Measurements from ENCODE around the gene CIB4.

Gene CIB4

DNA sequence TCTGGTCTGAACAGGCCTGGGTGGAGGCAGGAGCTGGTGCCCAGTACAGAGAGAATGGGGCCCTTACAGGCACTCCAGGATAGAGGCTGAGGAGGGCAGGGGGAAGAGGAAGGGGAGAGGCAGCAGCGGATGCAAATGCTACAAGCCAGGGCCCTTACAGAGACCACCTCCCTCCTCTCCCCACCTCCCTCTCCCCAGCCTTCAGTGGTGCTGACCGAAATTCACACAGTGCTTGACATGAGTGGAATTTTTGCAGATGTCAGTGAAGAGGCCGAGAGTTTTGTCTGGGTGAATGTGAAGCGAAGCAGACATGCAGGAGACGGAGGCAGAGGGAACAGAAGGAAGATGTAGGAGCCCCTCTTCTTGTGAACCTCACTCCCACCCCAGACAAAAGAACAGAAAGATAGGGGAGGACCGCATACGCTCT lies 31.9 kb downstream of the CIB4 start:
- DNase-seq (ENCODE audit: low read depth in 4 of 4, low spot score in 1 of 4) = no peak

DNA sequence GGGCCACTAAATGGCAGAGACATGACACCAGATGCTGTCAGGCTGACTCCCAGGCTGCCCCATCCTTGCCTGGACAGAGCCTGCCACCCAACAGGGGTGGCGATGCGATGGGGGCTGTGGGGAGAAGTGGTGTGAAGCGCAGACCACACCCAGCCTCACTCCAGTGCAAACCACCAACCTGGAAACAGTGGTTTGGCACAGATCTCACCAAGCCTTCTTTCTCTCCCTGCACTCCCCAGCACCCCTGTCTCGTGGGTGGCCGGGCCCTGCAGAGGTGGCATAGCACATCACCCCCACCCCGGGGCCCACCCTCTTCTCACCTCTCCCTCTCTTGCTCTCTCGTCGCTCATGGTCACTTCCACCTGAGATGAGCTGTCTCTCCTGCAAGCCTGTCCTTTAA lies 32.6 kb downstream of the CIB4 start:
- no peak for DNase-seq (ENCODE audit: low read depth in 4 of 4, low spot score in 1 of 4)

DNA sequence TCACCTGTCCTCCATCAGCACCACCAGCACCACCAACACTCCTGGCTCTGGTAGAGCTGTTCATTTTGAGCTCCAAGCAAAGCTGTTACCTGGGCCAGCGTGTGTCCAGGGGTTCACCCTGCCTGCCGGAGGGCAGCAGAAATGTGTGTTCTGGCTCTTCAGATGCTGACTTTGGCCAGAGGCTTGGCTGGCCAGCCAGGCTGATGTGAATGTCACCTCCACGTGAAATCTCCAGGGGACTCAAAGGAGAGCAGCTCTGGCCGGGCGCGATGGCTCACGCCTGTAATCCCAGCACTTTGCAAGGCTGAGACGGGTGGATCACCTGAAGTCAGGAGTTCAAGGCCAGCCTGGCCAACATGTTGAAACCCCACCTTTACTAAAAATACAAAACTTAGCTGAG lies 33.5 kb downstream of the CIB4 start:
- no peak for DNase-seq (ENCODE audit: low read depth in 4 of 4, low spot score in 1 of 4)

DNA sequence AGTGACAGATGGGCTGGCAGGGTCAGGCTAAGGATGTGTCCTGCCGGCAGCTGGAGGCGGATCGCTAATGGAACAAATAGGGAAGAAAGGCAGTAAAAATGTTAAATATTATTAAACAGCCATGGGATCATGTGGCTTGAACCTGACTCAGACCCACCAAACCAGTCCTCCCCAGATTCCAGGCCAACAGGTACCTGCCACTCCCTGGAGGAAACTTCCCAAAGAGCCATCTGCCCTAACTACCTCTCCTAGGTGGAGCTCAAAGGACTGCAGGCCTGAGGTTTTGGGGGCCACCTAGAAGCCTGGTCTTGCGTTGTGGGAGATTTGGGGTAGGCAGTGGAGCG lies 34.3 kb downstream of the CIB4 start:
- no peak for DNase-seq (ENCODE audit: low read depth in 4 of 4, low spot score in 1 of 4)

DNA sequence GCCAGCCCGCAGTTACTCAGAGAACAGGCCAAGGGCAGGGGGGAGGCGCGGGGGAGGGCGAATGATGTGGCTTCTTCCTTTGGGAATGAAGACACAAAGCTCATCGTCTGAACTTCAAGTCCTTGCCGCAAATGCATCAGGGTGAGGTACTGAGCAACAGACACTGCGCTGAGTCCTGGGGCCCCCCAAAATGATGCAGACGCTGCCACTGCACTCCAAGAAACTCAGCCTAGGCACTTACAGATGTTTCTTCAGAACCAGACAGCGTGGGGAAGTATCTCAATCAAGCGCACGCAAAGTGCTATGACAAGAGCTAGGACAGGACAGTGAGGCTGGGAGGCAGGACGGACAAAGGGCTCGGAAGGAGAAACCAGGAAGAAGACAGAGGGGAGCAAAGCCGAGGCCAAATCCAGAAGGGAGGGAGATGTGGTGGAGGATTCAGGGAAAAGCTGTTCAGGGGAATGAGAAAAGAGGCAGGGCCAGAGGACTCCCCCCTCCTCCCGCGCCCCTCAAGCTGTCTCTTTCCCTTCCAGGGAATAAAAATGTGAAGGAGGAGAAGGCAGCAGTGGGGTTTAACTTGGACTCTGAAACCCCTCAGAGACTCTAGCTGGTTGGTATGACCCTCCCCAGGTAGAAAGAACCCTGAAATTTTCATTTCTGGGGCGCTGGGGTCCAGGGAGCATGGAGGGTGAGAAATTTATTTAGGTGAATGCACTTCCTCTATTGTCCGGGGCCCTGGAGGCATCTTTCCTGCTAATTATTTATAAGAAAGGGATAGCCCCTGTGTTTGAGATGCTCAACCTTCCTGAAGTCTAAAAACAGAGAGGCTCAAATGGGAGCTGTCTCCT lies 34.9 kb downstream of the CIB4 start:
- DNase-seq (ENCODE audit: low read depth in 4 of 4, low spot score in 1 of 4) = no peak

DNA sequence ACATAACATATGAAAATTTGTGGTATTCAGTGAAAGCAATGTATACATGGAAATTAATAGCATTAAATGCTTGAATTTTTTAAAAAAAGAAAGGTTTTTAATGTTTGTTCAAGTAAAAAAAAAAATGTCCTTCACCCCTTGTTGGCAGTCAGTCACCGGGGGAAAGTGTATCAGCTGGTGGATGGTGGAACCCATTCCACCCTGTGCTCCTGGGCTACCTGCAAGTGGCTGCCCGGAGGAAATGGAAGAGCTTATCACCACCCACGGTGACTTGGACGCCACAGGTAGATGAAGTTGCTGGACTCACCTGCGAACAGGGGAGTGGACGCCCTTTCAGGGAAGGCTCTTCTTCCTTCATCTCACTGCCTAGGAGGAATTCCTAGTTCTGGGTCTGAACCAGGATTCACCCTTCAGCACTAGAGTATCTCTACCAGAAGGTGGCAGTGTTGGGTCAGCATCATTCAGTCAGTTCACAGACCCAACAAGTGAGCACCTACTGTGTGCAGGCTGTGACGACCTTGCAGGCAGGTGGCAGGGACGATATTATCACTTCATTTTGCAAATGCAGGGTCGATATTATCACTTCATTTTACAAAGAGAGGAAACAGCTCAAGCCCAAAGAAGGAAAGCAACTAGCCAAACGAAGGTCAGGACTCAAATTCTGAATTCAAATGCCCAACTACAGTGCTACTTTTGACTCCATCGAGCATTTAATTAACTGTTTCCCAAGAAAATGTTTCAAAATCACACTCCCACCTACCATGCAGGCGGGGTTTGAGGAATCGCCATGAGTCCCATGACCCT lies 35.8 kb downstream of the CIB4 start:
- peak in 2 of 4 experiments; percentile 5 to 12 for DNase-seq (ENCODE audit: low read depth in 4 of 4, low spot score in 1 of 4)

DNA sequence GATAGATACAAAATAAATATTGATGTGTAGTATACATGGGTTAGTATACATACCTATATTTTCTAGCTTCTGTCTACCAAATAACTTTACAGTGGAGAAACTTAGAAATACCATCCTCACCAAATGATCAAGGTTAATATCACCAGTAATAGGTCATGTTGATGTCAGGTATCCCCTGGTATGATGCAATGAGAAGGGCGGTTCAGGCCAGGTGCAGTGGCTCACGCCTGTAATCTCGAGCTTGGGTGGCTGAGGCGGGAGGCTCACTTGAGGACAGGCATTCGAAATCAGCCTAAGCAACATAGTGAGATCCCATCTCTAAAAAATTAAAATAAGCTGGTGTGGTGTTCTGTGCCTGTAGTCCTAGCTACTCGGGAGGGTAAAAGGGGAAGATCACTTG lies 38.6 kb downstream of the CIB4 start:
- DNase-seq (ENCODE audit: low read depth in 4 of 4, low spot score in 1 of 4) = no peak

DNA sequence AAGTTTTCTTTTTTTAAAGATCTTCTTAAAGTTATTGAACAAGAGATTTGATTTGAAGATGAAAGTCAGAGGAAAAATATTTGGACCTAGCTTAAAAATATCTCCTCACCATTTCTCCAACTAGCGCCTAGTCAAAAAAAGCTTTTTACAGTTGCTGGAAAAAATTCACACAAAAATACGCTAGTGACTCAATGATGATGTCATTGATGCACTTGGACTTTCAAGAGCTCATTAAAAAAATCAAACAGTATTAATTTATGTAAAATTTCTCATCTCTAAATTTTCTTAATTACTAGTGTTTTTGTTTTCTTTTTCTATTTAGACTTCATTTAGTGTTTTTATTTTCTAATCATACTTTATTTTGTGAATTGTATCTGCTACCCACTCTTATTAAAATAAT lies 41.8 kb downstream of the CIB4 start:
- no peak for DNase-seq (ENCODE audit: low read depth in 4 of 4, low spot score in 1 of 4)

DNA sequence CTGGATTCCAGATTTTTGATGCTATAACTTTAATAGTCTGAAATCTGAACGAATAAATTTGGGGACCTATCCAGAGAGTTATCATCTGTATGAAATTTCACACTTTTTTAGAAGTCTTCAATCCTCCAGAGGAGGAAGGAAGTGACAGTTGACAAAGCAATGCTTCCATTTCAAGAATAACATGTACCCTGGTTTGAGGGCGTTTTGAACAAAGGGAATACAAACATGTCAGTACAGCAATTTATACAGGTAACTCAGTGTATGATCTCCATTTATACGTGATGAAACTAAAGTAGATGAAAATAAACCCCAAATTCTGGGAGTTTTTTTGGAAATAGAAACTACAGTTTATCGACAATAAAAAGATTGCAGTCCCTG lies 42.2 kb downstream of the CIB4 start:
- no peak for DNase-seq (ENCODE audit: low read depth in 4 of 4, low spot score in 1 of 4)

DNA sequence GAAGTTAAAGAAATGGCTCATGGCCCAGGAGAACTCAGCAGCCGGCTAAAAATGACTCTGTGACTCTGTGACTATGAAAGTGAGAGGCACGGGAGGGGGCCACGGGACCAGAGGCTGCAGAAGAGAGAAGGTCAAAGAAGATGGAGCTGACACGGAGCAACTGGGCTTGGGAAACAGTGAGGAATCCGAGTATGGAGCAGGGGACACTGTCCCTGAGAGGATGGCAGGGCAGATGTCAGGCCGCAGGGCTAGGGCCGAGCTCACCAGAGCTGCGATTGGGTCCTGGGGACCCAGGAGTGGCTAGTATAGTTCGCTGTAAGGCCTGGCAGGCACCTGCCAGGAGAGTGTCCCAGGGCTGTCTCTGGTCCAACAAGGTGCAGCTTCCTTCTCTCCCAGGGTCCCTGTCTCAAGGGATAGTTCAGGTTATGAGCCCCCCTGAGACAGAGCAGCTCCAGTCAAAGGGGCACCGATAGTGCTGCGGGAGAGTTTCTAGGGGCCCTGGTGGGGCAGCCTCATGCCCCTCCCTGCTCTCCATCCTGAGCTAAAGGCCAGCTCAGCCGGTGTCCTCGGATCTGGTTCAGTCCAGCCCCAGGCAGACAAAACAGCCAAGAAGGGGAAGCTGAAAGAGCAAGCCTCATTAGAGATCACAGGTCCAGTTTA lies 42.7 kb downstream of the CIB4 start:
- DNase-seq (ENCODE audit: low read depth in 4 of 4, low spot score in 1 of 4) = no peak

DNA sequence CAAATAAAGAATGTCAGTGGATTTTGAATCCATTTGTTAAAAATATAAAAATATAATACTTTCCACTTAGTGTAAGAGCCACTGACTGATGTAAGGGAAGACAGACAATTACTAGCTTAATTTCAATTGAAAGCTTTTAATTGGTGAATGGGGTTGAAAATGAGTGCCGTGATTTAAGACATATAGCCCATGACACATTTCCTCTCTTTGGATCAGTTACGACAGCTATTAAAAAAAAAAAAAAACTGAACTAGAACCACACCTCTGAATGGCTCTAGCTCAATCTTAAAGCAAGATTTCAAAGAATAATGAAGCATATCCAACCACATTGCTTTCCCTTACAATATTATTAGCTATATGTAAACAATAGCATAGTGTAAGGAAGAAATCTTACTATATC lies 44.0 kb downstream of the CIB4 start:
- DNase-seq (ENCODE audit: low read depth in 4 of 4, low spot score in 1 of 4) = no peak

DNA sequence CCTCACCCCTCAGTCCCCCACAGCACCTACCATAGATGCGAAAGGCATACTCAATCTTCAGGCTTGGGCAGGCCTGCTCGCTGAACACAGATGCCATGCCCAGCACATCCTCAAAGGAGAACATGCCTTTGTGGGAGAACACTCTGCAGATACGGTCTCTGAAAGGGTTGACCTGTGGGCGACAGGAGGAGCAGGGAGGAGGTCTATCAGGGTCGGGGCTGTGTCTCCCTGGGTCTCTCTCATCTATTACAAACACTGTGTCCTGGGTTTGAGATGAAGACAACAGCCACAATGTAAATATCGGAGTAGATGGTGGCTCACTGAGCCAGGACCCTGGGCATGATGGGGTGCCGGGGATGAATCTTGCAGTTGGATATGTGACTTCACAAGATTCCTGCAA lies 46.0 kb downstream of the CIB4 start:
- DNase-seq (ENCODE audit: low read depth in 4 of 4, low spot score in 1 of 4) = no peak

DNA sequence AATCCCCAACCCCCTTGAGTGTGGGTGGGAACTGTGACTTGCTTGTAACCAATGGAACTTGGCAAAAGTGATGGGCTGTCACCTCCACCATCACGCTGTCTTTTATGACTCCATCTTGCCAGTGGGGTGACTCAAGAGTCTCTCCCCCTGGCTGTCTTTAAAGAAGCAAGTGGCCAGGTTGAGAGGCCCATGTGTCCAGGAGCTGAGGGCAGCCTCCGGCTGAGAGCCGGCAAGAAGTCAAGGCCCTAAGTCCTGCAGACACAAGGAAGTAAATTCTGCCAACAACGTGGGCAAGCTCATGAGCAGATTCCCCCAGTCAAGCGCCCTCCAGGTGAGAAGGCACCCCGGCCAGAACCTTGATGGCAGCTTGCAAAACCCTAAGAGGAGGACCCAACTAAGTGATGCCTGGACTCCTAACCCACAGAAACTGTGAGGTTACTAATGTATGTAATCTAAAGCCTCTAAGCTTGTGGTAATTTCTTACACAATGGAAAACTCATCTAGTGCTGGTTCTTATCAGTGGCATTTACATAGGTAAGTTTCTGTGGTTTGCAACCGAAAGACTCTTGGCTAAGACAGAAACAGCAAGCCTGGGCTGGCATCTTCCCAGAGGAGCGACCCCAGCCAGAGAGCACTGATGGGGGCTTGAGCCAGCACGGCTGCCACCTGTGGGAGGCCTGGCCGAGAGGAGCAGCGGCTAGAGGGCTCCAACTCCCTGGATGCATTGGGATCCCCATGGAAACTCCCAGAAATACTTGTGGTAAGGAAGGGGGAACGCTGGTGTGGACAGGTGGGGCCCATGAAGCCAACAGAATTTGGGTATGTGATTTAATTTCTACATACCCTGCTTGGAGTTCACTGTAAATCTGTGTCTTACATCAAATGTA lies 49.3 kb downstream of the CIB4 start:
- DNase-seq (ENCODE audit: low read depth in 4 of 4, low spot score in 1 of 4) = no peak

DNA sequence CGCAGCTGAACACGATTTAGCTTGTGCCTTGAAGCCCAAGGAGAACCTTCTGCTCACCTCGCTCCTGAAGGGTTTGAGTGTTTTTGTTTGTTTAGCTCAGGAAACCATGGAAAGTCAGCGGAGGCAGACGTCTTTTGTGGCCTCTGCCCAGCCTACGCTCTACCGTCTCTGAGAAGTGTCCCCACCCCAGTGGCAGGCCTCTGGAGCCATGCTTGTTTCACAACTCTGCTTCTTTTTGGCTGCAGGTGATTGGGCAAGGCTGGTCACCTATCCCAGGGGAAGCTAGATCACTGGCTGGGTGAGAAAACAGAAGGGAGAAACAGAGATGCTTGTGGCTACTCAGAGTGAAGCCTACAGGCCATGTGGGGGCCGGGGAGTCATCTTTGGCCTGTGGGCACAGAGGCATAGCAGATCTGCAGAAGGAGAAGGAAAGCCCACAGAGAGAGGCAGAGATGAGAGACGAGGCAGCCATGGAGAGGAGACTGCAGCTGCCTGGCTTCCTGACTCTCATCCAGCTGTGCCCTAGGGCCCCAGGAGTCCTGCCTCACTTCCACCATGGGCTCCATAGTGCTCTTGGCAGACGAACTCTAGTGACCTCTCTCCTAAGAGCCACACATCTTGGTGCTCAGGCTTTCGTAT lies 50.1 kb downstream of the CIB4 start:
- DNase-seq (ENCODE audit: low read depth in 4 of 4, low spot score in 1 of 4) = no peak

DNA sequence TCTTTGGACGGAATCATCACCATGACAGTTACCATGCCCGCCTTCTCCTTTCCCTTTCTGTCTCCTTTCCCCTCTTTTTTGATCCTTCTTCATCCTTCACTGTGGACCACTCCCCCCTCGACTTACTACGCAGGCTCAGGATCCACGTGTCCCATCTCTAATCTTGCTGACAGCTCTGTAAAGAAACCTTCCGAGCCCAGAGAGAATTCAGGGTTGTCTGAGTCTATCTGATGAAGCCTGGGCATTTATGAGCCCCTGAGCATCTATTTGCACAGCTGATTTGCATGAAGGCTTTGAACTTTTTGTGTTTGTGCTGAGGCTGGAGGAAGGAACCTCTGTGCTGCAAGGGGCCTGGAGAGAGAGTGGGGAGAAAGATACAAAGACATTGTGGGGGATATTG lies 50.7 kb downstream of the CIB4 start:
- DNase-seq (ENCODE audit: low read depth in 4 of 4, low spot score in 1 of 4) = no peak

DNA sequence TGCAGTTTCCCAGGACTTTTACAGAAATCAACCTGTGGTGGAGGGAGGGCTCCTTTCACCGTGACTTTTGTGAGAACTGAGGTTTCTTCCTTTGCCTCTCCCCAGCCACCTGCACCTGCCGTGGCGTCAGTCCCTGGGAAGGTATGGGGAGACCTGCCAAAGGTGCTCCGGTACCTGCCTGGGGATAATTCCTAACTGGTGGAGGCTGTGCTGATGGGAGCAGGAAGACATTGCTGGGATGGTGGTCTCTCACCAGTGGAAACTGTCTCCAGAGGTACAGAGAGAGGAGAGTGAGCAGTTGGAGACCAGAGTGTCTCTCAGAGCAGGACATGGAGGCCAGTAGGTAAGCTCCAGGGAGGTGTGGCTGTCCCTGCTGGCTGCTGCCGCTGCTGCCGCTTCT lies 52.6 kb downstream of the CIB4 start:
- DNase-seq (ENCODE audit: low read depth in 4 of 4, low spot score in 1 of 4) = no peak

DNA sequence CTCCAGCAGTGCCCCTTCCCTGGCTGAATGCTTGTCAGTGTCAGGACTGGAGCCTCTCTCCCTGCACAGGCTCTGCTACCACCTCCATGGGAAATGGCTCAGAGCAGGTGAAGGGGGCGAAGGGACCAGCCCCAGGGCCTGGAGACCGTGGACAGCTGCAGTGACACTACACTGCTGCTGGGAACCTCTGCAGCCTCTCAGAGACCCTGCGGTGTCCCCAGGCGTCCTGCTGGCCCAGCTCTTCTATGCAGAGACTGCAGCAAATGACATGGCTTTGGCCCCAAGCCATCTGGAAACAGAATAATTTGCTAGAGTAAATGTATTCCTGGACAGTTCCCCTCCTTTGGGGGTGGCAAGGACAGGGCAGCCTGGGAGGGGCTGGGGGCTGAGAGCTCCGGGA lies 53.2 kb downstream of the CIB4 start:
- no peak for DNase-seq (ENCODE audit: low read depth in 4 of 4, low spot score in 1 of 4)

DNA sequence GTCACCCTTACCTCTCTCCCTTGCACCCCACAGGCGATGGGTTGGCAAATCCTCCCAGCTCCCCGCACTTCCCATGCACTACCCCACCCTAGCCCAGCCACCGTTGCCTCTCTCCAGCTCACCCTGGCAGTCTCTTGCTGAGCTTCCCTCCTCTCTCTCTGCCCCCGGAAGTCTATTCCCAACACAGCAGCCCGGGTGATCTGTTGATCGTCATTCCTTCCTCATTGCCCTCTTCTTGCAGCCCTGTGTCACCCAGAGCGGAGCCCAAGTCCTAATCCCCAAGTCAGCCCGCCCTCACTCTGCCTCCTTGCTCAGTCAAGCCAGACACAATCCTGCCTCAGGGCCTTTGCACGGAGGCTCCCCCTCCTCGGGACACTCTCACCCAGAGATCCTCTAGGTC lies 55.2 kb downstream of the CIB4 start:
- no peak for DNase-seq (ENCODE audit: low read depth in 4 of 4, low spot score in 1 of 4)

DNA sequence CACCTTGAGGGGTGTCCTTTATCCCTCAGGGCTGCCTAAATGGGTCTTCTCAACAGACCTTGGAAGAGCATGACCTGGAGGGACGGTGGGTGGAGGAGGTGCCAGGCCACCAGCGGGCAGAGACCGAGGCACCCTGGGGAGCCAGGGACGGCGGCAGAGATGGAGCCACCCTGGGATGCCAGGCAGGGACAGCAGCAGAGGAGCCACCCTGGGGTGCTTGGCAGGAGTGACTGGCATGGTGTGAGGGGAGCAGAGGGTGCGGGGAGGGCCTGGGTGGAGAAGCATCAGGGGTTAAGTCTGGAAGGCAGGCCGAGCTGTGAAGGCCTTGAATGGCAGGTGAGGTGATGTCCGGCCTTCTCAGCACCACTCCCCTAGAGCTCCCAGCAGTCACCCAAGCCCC lies 56.1 kb downstream of the CIB4 start:
- DNase-seq (ENCODE audit: low read depth in 4 of 4, low spot score in 1 of 4) = no peak

DNA sequence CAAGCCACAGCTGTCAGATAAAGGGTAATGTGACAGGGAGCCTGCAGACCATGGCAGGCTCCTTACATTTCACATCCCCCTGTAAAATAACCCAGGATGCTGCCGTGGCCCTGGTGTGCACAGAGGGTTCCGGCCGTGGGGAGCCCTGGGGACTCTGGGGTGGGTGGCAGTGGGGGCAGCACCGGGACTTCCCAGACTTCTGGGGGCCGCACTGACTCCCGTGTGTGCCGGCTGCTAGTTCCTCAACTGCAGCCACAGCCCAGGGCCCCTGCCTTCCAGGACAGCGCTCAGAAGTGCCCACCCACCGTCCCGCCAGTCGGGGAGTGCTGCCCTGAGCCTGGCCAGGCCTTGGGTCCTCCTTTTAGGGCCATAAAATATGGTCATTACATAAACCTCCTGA lies 56.5 kb downstream of the CIB4 start:
- DNase-seq (ENCODE audit: low read depth in 4 of 4, low spot score in 1 of 4) = no peak

DNA sequence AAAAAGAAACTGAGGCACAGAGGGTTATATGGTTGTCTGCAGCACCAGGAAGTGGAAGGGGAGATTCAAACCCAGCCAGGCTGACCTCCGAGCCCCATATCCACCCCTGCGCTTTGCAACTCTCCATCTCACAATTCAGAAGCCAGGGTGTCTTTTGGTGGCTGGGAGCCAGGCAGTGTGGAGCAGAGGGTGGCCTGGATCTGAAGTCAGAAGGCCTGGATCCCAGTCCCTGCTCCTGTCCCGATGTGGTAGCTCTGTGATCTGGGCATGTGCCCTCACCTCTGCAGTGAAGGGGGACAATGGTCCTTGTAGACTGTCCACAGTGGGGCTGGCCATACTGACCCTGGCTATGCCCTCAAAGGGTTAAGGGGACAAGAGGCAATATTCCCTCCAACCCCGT lies 57.0 kb downstream of the CIB4 start:
- DNase-seq (ENCODE audit: low read depth in 4 of 4, low spot score in 1 of 4) = no peak
